ENCODE measurements around the gene LRP10.
"Not testable (repeated sequence)": the region's sequence is repeated elsewhere in the genome, so short reads cannot be mapped to it uniquely, and the experiment has no call there.

The LRP10 gene

DNA sequence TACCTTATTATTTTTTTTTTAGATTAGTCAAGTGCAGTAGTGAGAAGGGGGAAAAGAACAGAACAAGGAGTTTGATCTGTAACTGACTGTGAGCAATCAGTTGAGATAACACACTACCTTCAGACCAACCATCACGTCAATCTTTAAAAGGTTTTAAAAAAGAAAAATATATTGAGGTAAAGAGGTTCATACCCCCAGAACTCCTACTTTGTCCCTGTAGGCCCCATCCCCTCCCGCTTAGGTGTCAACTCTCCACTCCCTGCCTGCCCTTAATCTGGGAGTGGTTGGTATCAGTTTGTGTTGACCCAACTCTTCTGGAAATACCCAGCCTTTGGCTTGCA is 19.0 kb upstream of the LRP10 start:
- H3K36me3 ChIP-seq (replicated peaks): peaks cover 2% of the 10 kb centered on the region
- no peak overlapping the region for H3K4me3 ChIP-seq (ENCODE audit: low read depth, low read length)
- TF ChIP-seq, protein P1, sequence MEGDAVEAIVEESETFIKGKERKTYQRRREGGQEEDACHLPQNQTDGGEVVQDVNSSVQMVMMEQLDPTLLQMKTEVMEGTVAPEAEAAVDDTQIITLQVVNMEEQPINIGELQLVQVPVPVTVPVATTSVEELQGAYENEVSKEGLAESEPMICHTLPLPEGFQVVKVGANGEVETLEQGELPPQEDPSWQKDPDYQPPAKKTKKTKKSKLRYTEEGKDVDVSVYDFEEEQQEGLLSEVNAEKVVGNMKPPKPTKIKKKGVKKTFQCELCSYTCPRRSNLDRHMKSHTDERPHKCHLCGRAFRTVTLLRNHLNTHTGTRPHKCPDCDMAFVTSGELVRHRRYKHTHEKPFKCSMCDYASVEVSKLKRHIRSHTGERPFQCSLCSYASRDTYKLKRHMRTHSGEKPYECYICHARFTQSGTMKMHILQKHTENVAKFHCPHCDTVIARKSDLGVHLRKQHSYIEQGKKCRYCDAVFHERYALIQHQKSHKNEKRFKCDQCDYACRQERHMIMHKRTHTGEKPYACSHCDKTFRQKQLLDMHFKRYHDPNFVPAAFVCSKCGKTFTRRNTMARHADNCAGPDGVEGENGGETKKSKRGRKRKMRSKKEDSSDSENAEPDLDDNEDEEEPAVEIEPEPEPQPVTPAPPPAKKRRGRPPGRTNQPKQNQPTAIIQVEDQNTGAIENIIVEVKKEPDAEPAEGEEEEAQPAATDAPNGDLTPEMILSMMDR (IDR thresholded peaks at IDR 0.05; ENCODE audit: low read depth, low read length, missing control alignments): no peak
- no peak for DNase-seq
- H3K27me3 ChIP-seq (replicated peaks): no peaks in the 10 kb centered on the region
- in situ Hi-C loops (cut with HindIII; ENCODE audit: low pct_ligation_motif_present, low sequenced_read_pairs): no loop called here
- H3K27ac ChIP-seq: peak overlapping the region; percentile 32

DNA sequence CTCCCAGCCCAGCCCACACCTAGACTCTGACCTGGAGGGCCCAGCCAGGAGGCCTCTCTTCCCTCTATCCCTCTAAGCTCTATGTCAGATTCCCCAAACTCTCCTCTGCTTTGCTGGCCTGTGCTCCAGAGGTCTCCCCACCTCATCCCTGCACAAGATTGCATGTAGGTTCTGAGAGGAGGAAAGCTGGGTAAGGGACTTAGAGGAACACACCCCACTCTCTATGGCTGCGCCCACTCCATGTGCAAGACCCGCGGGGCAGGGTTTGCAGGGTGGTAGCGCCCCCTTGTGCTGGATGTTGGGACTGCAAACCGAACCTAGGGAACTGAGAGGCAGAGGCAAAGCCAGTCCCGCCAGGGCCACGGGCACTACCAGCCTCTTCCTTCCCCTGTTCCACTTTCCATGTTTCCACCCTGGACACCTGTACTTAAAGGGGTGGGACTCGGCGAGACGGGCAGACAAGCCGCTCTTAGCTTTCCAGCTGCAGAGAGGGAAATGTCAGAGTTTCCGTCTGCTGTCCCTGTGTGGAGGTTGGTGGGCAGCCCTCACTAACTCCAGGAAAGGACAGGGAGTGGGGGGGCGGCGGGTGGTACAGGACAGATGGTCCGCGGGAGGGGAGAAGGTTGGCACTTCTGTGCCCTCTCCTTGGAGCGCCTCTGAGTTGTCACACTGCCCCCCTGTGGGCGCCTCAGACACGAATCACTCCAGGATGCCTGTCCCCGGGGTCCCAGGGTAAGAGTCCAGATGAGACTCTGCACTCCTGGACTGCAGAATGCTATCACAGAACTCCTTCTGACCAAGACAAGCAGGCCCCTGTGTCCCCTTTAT is 18.4 kb upstream of the LRP10 start:
- DNase-seq: peak; percentile 78
- no peaks in the 10 kb centered on the region for H3K36me3 ChIP-seq (replicated peaks)
- peak overlapping the region; percentile 55 for H3K4me3 ChIP-seq (ENCODE audit: low read depth, low read length)
- H3K27ac ChIP-seq: peak overlapping the region; percentile 32
- no peaks in the 10 kb centered on the region for H3K27me3 ChIP-seq (replicated peaks)
- in situ Hi-C loops (cut with HindIII; ENCODE audit: low pct_ligation_motif_present, low sequenced_read_pairs): no loop called here
- TF ChIP-seq, protein P1 (IDR thresholded peaks at IDR 0.05; ENCODE audit: low read depth, low read length, missing control alignments): peak; percentile 94

DNA sequence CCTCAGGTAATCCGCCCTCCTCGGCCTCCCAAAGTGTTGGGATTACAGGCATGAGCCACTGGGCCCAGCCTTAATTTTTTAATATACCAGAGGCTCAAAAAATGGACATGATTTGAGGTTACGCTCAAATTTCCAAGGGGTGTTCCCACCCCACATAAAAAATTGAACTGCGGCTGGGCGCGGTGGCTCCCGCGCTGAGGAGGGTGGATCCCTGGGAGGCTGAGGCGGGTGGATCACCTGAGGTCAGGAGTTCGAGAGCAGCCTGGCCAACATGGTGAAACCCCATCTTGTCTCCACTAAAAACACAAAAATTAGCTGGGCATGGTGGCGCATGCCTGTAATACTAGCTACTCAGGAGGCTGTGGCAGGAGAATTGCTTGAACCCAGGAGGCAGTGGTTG is 17.2 kb upstream of the LRP10 start:
- H3K36me3 ChIP-seq (replicated peaks); DNase-seq; in situ Hi-C loops (cut with HindIII; ENCODE audit: low pct_ligation_motif_present, low sequenced_read_pairs); H3K4me3 ChIP-seq (ENCODE audit: low read depth, low read length); H3K27ac ChIP-seq; H3K27me3 ChIP-seq (replicated peaks): not testable (repeated sequence)

DNA sequence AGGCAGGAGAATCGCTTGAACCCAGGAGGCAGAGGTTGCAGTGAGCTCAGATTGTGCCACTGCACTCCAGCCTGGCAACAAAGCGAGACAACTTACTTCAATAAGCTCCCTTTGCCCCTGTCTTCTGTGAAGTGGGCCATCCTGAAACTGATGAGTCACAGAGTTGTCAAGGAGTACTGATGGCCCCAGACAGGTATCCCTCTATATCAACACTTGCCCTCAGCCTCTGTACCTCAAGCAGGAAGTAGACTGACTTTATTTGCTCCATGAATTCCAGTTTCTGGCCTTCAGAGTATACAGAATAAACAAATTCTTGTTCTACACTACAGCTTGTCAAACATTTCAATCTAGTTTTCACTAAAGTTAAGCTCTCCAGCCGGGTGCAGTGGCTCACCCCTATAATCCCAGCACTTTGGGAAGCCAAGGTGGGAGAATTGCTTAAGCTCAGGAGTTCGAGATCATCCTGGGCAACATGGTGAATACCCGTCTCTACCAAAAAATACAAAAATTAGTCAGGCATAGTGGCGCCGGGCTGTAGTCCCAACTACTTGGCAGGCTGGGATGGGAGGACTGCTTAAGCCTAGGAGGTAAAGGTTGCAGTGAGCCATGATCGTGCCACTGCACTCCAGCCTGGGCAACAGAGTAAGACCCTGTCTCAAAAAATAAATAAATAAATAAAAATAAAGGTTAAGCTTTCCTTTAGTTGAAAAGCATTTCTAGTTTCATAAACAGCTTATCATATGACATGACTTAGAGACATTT is 16.4 kb upstream of the LRP10 start:
- TF ChIP-seq, protein P1 (IDR thresholded peaks at IDR 0.05; ENCODE audit: low read depth, low read length, missing control alignments): no peak
- in situ Hi-C loops (cut with HindIII; ENCODE audit: low pct_ligation_motif_present, low sequenced_read_pairs): no loop called here
- Histone ChIP-seq H3K27ac (no peak overlapping the region), H3K4me3 (ENCODE audit: low read depth, low read length) (no peak overlapping the region), H3K36me3 (replicated peaks) (no peaks in the 10 kb centered on the region), H3K27me3 (replicated peaks) (no peaks in the 10 kb centered on the region)
- DNase-seq: no peak

DNA sequence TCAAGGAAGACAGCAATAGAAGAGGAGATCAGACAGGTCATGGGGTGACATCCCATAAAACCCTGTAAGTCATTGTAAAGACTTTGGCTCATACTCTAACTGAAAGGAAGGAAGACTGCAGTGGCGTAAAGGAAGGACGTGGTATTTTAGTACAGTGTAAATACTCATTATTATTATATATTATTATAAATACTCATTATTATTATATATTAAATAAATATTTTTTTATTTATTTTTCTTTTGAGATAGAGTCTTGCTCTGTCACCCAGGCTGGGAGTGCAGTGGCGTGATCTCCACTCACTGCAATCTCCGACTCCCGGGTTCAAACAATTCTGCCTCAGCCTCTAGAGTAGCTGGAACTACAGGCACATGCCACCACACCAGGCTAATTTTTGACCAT is 15.1 kb upstream of the LRP10 start:
- TF ChIP-seq, protein P1 (IDR thresholded peaks at IDR 0.05; ENCODE audit: low read depth, low read length, missing control alignments): no peak
- Histone ChIP-seq H3K27me3 (replicated peaks) (no peaks in the 10 kb centered on the region), H3K27ac (no peak overlapping the region), H3K4me3 (ENCODE audit: low read depth, low read length) (no peak overlapping the region), H3K36me3 (replicated peaks) (no peaks in the 10 kb centered on the region)
- in situ Hi-C loops (cut with HindIII; ENCODE audit: low pct_ligation_motif_present, low sequenced_read_pairs): no loop called here
- DNase-seq: no peak

DNA sequence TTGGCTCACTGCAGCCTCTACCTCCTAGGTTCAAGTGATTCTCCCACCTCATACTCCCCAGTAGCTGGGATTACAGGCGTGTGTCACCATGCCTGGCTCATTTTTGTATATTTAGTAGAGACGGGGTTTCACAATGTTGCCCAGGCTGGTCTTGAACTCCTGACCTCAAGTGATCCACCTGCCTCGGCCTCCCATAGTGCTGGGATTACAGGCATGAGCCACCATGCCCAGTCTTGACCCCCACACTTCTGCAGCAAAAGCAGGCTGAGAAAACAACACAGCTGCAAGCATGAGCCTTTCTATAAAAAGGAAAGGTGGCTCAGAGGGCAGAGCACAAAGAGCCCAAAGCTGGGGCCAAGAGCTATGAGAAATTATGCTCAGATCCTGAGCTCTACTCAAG is 11.2 kb upstream of the LRP10 start:
- in situ Hi-C loops (cut with HindIII; ENCODE audit: low pct_ligation_motif_present, low sequenced_read_pairs); H3K27me3 ChIP-seq (replicated peaks); DNase-seq; H3K4me3 ChIP-seq (ENCODE audit: low read depth, low read length); H3K36me3 ChIP-seq (replicated peaks); H3K27ac ChIP-seq: not testable (repeated sequence)
